Activated T-cell treated with anti-CD3 and anti-CD28 coated beads for 4 hours (primary cell): ENCODE measurements around the gene IL1RAP.

Experiments
- DNase-seq: peaks from one replicate; pipeline ENCODE4 v3.0.0-alpha.2; 2020

The IL1RAP gene

GRCh38 chr3:190581041-190581541, 67.2 kb downstream of the IL1RAP start:
- no peak for DNase-seq

GRCh38 chr3:190582667-190583066, 68.8 kb downstream of the IL1RAP start:
- DNase-seq: no peak

- DNase-seq: peak; percentile 23
Measured at GRCh38 chr3:190585805-190586630, 72.1 kb downstream of the IL1RAP start.

GRCh38 chr3:190586631-190587011, 72.7 kb downstream of the IL1RAP start:
- peak; percentile 29 for DNase-seq

- DNase-seq: no peak
Measured at GRCh38 chr3:190588570-190588969, 74.7 kb downstream of the IL1RAP start.

- no peak for DNase-seq
Measured at GRCh38 chr3:190589326-190589725, 75.4 kb downstream of the IL1RAP start.

GRCh38 chr3:190591080-190591479, 77.2 kb downstream of the IL1RAP start:
- DNase-seq: no peak

- no peak for DNase-seq
Measured at GRCh38 chr3:190593075-190593474, 79.2 kb downstream of the IL1RAP start.

DNA sequence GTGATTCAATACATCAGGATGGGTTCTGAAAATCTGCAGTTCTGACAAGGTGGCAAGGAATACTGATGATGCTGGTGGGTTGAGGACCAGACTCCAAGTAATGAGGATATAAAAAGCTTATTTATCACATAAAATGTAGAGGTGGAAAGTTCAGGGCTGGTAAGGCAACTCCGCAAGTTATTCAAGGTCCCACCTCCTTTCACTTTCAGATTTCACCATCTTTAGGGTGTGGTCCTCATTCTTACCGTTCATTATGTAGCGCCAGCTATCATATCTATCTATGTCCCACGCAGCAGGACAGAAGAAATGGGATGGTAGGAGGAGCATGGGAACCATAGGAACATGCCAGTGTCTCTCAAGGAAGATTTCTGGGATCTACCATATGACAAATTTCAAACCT, 80.3 kb downstream of the IL1RAP start:
- no peak for DNase-seq

DNA sequence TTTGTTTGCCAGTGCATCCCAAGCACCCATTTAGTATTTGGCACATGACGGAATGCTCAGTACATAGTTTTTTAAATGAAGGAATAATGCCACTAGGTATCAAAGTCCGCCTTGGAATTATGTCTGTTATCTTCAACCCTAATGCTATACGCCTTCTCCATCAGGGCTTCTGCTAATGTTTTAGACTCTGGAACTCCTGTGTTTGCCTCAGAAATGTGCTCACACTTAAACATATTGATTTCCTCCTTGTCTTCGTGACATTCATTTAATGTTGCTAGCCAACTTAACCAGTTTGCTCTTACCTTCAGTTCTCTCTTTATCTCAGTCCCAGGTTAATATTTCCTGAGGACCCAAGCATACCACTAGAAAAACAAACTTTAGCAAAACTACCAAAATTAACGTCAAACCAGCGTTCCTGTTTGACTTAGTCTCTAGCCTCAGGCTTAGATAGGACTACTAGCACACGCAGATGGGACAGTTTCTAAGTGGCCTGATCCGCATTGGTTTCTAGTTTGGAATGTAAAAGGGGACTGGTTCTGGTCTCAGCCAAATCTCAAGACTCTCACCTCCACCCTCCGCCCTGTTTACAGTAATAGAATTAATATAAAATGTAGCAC, 81.4 kb downstream of the IL1RAP start:
- no peak for DNase-seq

- DNase-seq: no peak
Measured at GRCh38 chr3:190595807-190596206, 81.9 kb downstream of the IL1RAP start.

DNA sequence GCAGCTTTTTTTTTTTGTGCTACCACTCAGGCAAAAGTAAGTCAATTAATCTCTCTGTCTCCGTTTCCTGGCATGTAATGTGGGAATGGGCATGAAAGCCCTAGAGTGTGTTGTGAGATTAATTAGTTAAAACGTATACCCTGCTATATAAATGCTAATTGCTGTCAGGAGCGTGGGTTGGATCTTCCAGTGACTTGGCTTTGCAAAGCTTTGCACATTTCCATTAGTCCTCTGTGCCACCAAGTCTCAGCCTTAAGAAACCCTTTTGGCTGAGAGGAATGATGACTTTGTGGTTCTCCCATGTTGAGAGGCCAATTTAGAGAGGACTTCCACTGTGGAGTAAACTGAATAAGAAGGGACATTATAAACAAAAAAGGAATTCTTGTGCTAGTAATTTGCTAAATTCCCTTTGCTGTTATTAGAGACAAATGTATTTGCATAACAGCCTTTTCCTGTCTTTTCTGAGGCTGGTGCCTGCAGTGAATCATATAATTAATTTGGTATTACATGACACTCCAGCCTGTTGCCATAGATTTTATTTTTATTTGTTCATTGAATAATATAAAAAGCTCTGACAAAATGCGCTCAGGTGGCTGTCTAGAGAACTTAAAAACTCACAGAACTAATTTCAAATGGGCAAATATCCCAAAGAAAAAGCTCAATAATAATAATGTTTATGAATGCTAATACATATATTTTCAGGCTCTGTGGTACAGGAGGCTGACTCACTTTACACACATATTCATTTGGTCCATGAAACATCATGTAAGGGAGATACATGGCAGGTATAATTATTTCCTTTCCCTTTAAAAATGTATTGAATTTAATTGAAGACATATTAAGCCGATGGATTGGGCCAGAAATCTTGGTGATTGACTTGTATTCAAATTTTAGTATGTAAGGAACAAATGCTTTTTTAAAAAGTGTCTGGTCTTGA, 82.7 kb downstream of the IL1RAP start:
- no peak for DNase-seq

GRCh38 chr3:190597291-190597690, 83.4 kb downstream of the IL1RAP start:
- DNase-seq: no peak

GRCh38 chr3:190601622-190602021, 87.7 kb downstream of the IL1RAP start:
- no peak for DNase-seq

DNA sequence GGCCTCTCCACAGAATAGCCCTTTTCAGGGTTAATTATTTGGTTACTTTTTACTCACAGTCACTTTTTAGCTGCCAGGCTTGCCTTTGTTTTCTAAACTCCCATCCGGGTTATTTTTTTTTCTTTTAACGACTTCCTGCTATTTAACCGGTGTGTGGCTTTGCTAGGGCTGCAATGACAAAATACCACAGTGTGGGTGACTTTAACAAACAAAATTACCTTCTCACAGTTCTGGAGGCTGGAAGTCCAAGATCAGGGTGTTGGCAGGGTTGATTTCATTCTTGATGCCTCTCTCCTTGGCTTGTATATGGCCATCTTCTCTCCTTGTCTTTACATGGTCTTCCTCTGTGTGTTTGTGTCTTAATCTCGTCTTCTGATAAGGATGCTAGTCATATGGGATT, 91.5 kb downstream of the IL1RAP start:
- DNase-seq: no peak

- no peak for DNase-seq
Measured at GRCh38 chr3:190606596-190606995, 92.7 kb downstream of the IL1RAP start.

- DNase-seq: no peak
Measured at GRCh38 chr3:190607021-190607420, 93.1 kb downstream of the IL1RAP start.

DNA sequence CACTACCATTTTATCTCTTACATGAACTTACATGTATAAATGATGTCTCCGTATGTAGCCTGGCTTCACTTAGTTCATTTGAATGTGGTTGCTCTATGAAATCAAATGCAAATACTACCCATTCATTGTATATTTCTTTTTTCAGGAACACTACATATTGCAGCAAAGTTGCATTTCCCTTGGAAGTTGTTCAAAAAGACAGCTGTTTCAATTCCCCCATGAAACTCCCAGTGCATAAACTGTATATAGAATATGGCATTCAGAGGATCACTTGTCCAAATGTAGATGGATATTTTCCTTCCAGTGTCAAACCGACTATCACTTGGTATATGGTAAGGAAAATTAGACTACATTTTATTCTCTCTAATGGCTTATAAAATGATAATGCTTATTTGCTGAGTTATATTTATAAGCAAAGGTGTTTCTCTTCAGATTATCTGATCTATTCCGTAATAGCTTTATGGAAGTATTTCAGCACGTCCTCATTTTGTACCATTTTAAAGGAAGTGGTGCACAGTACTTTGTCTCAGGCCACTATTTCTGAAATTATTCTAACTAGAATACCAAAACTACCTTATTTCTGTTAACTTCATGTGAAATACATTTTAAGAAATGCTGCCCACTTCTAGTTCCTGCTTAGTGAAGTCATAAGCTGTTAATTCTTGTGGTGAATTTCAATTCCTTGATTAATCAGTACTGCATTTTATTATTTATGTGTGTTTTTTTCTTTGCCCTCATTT, 95.1 kb downstream of the IL1RAP start:
- no peak for DNase-seq

- DNase-seq: no peak
Measured at GRCh38 chr3:190614226-190615059, 100.6 kb downstream of the IL1RAP start.

GRCh38 chr3:190615060-190615384, 101.1 kb downstream of the IL1RAP start:
- DNase-seq: no peak

DNA sequence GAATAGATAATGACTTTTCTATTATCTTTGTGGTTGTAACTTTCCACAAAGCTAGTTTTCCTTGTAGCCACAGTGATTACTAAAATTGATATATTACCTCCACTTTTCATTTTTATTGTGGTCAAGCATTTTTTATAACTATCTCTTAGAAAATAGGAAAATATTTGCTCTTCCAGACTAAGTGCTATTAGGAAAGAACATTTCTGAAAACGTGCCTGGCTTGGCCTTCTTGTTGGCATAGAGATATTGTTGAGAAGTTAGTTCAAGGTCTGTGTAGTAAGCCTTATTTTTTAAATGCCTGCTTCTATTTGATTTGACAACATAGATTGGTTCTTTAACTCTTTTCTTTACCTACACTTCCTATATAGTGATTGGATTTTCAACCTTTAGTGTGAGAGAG, 101.7 kb downstream of the IL1RAP start:
- no peak for DNase-seq

DNA sequence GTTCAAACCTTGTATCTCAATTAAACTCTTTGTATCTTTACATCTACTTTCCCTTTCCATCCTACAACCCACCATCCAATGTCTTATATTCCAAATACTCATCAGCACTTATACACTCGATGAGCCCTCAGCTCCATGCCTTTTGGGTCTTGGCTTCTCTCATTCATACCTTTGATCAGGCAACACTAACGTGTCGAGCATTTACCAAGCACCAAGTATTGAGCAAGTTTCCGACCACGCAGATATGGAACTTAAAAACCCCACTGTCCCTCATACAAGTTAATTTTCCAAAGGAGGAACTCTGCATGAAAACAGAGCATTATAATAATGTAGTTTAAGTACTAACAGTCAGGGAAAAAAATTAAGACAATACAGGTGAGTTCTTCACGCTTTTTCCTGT, 102.8 kb downstream of the IL1RAP start:
- no peak for DNase-seq
